ENCODE data around the gene NEGR1.

- no peak for TF ChIP-seq CTCF (IDR thresholded peaks at IDR 0.05; ENCODE audit: insufficient read depth, low read depth, low read length)
- no peak for TF ChIP-seq EZH2 (IDR thresholded peaks at IDR 0.05; ENCODE audit: insufficient read depth, low read length)
Measured at GRCh38 chr1:72284348-72285073, 2.2 kb upstream of the NEGR1 start.
